T-helper 17 cell (primary cell): Measurements from ENCODE around the gene TMEM171. TPM values are rescaled to one million over a fixed set of nuclear protein-coding genes. Genes with fewer than 3 reads are reported as not detected.

Experiments used
- ATAC-seq: fragments of 150-1000 bp; cut with Tn5 transposase; 2 replicates; pipeline ENCODE4 v1.10.0; 2021; ENCODE audit warnings: mild to moderate bottlenecking, moderate library complexity
- DNase-seq, 3 donors: peaks; one replicate each; pipeline versions ENCODE4 v3.0.0 to v3.0.0-alpha.2; 2020 to 2021
- H3K9me3 ChIP-seq: one replicate; pipeline ENCODE4 v1.7.0; 2013; ENCODE audit warnings: low read length, mild to moderate bottlenecking; ENCODE audit not compliant: control insufficient read depth, poor library complexity, severe bottlenecking
- H3K27ac Mint-ChIP-seq: one replicate; pipeline ENCODE4 v1.8.0; 2022; ENCODE audit warnings: mild to moderate bottlenecking, moderate library complexity, mixed read lengths
- H3K27me3 Mint-ChIP-seq: one replicate; pipeline ENCODE4 v1.8.0; 2022; ENCODE audit warnings: mixed read lengths
- H3K36me3 Mint-ChIP-seq: one replicate; pipeline ENCODE4 v1.8.0; 2022; ENCODE audit warnings: low read depth, mixed read lengths
- H3K4me1 Mint-ChIP-seq: one replicate; pipeline ENCODE4 v1.8.0; 2022; ENCODE audit warnings: mild to moderate bottlenecking, mixed read lengths
- H3K4me3 Mint-ChIP-seq: one replicate; pipeline ENCODE4 v1.8.0; 2022; ENCODE audit warnings: mild to moderate bottlenecking, moderate library complexity, mixed read lengths
- total RNA-seq, 4 donors: library from RNA in 2 of 4; stranded (reverse) in 2 of 4; gene quantifications; one replicate each; pipeline ENCODE4 v1.2.3 and lab custom pipeline; 2022 to 2026

The TMEM171 gene
- total RNA-seq, 2 donors from 2014 or later: 0.50 TPM; not detected in 1

DNA sequence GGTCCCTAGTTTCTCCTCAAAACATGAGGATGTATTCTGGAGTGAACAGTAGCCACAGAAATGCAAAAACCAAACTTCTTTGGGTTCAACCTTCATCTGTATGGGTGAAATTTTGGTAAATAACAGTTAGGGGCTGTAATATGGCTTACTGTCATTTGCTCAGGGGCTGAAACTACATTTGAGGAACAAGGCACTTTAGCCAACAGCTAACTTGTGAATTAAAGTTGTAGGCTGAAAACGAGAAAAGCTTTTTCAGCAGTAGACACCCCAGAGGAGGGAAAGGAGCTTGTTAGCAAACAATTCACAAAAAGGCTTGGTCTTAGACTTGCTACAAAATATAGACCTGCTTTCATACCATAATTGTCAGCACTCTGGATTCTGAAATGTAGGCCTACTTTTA, 6.6 kb downstream of the TMEM171 start:
- H3K27ac Mint-ChIP-seq: no peak overlapping the region
- H3K4me1 Mint-ChIP-seq: peaks cover 15% of the 10 kb centered on the region
- H3K36me3 Mint-ChIP-seq: peaks cover 5% of the 10 kb centered on the region
- DNase-seq (no peak), ATAC-seq (no peak)
- H3K4me3 Mint-ChIP-seq: no peak overlapping the region
- H3K27me3 Mint-ChIP-seq: peaks cover 70% of the 10 kb centered on the region
- no peaks in the 10 kb centered on the region for H3K9me3 ChIP-seq

DNA sequence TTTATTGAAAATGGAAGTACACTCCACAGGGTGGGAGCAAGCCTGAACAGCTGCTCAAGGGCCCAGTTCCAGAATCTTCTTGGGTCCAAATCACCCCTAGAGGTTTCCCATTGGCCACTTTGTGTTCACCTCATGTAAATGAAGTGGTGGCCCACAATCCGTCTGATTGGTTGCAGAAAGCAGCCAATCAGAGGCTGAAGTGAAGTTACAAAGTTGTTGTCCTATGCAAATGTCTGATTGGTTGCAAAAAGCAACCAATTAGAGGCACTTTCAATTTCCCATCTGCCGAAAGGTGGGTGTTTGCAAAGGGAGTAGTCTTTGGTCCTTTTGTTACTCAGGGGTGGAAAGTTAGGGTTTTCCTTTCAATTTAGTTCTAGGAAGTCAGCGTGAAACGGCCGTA, 8.8 kb downstream of the TMEM171 start:
- ATAC-seq (no peak), DNase-seq (no peak)
- Mint-ChIP-seq H3K27ac (no peak overlapping the region), H3K4me3 (no peak overlapping the region), H3K4me1 (peaks cover 8% of the 10 kb centered on the region), H3K27me3 (peaks cover 73% of the 10 kb centered on the region), H3K36me3 (peaks cover 5% of the 10 kb centered on the region)
- H3K9me3 ChIP-seq: no peaks in the 10 kb centered on the region

DNA sequence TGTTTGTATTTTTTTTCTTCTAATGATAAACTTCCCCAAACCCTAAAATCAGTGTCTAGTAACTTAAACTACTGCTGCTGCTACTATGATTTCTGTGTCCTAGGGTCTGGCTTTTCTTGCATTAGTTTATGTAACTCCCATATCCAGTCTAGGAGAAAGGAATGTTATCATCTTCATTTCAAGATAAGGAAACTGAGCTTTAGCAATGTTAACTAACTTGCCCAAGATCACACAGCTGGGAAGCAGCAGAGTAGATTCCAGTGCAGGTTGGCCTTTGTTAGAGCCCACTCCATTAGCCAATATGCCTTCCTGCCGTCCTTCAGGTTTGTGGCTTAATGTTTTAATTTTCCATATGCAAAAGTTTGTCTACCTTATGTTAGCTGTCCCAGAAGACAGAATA, 10.4 kb downstream of the TMEM171 start:
- DNase-seq: no peak
- Mint-ChIP-seq H3K36me3 (peaks cover 7% of the 10 kb centered on the region), H3K4me1 (peaks cover 8% of the 10 kb centered on the region), H3K4me3 (no peak overlapping the region), H3K27me3 (peaks cover 76% of the 10 kb centered on the region), H3K27ac (no peak overlapping the region)
- no peak for ATAC-seq
- no peaks in the 10 kb centered on the region for H3K9me3 ChIP-seq

DNA sequence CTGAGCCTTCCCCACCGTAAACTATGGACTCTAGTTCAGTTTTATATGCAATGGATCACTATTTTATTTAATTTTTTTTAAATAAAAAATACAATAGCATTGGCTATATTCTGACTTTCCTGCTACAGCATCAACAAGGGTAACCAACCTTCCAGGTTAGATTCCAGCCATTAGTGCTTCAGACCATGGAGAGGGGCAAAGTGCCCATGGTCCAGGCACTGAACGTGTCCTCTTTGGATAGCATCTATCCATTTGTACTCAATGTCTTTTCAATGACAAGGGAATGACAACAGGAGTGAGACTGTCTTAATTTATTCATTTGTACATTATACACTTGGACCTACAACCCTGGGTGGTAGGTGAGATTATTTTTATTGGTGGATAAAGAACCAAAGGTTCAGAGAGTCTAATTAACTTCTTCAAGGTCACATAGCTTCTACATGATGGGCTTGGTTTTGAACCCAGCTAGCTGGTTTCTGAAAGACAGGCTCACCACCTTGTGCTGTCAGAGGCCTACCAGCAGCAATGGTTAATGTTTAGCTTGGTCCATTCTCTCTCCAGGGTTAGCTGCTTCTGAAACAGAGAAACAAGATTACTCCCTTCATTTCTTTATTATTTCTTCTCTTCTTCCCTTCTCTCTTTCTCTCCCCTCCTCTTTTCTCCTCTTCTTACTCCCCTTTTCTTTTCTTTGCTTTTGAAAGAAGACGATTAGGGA, 11.5 kb downstream of the TMEM171 start:
- Mint-ChIP-seq H3K4me1 (peaks cover 8% of the 10 kb centered on the region), H3K36me3 (peaks cover 7% of the 10 kb centered on the region), H3K4me3 (no peak overlapping the region), H3K27me3 (peaks cover 75% of the 10 kb centered on the region), H3K27ac (no peak overlapping the region)
- no peak for ATAC-seq
- no peak for DNase-seq
- H3K9me3 ChIP-seq: no peaks in the 10 kb centered on the region

DNA sequence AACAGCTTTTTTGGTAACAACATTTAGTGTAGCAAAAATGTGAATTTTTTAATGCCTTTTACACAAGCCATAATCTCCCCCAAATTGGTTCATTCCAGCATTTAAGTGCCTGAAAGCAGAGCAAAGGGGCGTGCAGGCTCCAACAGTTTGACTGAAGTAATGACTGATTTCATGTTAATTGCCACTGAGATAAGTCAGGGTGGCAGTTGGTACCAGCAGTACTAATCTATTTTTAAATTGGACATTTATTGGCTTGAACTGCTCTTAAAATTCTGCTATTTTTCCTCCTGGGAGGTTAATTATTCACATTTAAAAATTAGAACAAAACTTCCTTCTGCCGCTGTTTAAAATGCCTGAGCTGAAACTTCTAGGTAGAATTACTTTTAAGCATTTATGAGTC, 12.4 kb downstream of the TMEM171 start:
- Mint-ChIP-seq H3K4me3 (no peak overlapping the region), H3K36me3 (peaks cover 7% of the 10 kb centered on the region), H3K27ac (no peak overlapping the region), H3K27me3 (peaks cover 82% of the 10 kb centered on the region), H3K4me1 (peaks cover 8% of the 10 kb centered on the region)
- no peak for DNase-seq
- ATAC-seq: no peak
- no peaks in the 10 kb centered on the region for H3K9me3 ChIP-seq

DNA sequence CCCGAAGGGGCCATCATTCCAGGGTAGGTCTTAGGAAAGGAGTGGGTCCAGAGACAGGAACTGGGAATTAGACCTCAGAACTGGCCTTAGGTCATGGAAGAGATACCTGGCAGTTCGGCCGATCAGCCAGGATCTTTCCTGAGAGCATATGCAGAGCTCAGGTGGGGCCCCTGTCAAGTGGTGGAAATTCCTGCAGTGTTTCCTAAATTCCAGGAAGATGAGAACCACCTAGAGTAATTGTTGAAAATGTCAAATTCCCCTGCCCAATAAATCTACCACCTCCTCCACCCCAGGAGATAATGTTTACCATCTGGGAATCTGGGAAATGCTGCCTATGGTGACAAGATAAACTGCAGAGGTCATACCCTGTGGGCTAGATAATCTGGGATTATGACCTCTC, 14.6 kb downstream of the TMEM171 start:
- Mint-ChIP-seq H3K27me3 (peaks cover 71% of the 10 kb centered on the region), H3K36me3 (peaks cover 3% of the 10 kb centered on the region), H3K27ac (no peak overlapping the region), H3K4me1 (peaks cover 5% of the 10 kb centered on the region), H3K4me3 (no peak overlapping the region)
- no peak for ATAC-seq
- no peaks in the 10 kb centered on the region for H3K9me3 ChIP-seq
- DNase-seq: no peak

DNA sequence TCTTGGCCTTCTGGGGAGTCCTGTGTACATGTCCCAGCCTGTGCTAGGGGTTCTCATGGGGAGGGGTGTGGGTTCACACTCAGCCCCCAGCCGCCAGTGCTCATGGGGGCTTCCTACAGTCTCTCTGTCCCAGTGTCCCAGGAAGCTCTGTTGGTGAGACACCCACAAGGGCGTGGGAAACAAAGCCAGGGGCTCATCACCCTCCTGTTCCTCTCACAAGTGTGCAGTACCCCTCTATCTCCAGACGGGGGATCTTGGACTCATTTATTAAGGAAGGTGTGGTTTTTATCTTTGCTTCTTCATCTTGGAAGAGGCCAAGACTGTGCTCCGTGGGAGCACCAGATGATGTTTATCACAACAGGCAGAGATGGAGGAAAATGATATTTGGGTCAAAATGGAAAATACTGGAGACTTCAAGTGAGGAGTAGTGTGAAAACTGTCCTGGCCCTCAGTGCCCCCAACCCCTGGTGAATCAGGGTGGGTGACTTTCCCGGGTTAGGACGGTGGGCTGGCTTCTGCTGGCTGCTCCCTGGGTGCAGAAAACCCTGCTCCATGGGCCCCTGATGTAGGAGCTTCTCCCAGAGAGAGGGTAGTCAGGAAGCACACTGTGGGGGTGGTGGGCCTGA, 15.2 kb downstream of the TMEM171 start:
- DNase-seq (no peak), ATAC-seq (no peak)
- H3K9me3 ChIP-seq: no peaks in the 10 kb centered on the region
- Mint-ChIP-seq H3K27me3 (peaks cover 66% of the 10 kb centered on the region), H3K27ac (no peak overlapping the region), H3K4me3 (no peak overlapping the region), H3K4me1 (peaks cover 3% of the 10 kb centered on the region), H3K36me3 (peaks cover 2% of the 10 kb centered on the region)

DNA sequence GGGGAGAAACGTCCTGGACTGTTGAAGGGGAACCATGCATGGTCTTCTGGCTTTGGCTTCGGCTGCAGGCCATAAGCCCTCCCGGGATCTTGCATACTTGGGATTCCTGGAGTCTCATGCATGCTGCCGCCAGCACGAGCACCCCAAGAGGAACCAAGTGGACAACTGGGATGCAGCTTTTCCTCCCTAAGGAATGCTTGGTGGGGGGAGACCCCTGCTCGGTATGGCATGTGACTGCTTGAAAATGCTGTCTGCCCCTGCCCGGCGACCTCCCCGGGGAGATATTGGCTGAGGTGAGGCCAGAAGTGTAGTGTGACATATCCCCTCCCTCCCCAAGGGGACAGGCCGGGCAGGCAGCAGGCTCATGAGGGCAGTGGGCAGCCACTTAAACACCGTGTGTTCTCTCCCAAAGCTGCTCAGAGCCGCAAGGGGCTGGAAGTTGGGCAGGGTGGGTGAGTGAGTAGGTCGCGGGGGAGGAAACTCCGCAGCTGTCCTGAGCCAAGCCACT, 15.7 kb downstream of the TMEM171 start:
- Mint-ChIP-seq H3K27ac (no peak overlapping the region), H3K4me3 (no peak overlapping the region), H3K36me3 (peaks cover 2% of the 10 kb centered on the region), H3K27me3 (peaks cover 61% of the 10 kb centered on the region), H3K4me1 (peaks cover 3% of the 10 kb centered on the region)
- H3K9me3 ChIP-seq: no peaks in the 10 kb centered on the region
- ATAC-seq: no peak
- DNase-seq: no peak

DNA sequence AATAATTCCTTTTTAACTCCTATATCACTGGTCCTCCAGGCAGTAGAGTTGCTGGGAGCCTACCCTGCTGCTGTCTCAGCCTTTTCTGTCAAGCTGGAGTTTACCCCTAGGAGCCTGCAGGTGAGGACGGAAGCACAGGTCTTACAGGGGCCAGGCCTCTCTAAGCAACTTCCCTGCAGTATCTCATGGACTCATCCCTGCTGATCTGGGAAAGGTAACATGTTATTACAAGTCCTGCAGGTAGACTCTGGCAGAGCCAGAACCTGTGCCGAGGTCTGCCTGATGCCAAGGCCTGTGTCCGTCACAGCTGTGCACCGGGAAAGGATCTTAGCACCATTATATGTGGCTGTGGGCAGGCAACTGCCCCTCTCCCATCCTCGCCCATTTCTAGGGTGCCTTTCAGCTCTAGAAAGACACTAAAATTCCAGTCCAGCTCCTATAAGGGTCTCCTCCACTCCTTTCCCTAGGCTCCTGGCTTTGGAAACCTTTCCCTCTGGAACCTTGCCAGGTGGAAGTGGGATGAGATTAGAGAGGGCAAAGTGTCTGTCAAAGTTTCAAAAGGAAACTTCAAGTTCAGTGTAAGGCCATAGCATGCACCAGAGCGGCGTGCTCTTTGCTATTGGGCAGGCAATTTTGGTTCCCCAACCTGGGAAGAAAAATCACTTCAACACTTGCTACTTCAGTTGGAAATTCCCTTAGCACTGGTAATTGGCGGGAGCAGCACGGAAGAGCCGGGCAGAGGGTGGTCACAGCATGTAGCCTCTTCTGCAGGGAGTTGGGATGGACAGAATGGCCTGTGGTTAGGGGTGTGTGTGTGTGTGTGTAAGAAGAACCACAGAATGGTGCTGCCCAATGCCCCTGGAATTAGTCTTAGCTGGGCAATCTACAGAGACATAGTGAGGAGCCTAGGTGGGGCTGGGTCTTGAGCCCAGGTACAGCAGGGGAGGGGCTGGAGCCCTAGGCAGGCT, 17.5 kb downstream of the TMEM171 start:
- Mint-ChIP-seq H3K27ac (no peak overlapping the region), H3K27me3 (peaks cover 71% of the 10 kb centered on the region), H3K36me3 (peaks cover 4% of the 10 kb centered on the region), H3K4me1 (peaks cover 3% of the 10 kb centered on the region), H3K4me3 (no peak overlapping the region)
- DNase-seq (no peak), ATAC-seq (no peak)
- no peaks in the 10 kb centered on the region for H3K9me3 ChIP-seq

DNA sequence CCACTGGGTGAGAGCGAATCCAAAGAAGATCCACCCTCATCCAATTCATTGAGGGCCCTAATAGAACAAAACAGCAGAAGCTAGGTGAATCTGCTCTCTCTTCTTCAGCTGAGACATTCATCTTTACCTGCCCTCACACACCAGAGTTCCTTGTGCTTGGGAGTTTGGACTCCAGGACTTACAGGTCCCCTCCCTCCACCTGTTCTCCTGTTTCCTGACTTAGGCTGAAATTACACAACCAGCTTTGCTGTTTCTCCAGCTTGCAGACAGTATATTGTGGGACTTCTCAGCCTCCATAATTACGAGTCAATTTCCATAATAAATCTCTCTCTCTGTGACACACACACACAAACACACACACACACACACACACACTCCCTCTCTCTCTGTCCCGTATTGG, 19.1 kb downstream of the TMEM171 start:
- H3K27me3 Mint-ChIP-seq: peaks cover 69% of the 10 kb centered on the region
- DNase-seq: no peak

DNA sequence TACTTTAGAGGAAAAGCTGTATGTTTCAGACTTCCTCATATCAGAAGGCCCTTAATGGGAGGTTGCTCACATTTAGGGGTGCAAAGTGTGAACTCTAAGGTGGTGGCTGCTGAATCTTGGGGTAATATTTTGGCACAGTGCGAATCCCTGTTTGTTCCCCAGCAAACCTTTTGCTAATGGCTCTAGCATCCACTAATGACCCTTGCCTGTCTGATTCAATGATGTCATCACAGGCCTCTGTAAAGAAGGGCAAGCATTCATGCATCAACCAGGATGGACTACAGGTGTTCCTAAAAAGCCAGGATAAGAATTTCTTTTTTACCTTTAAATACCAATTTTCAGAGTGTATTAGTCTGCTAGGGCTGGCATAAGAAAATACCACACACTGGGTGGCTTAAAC, 20.4 kb downstream of the TMEM171 start:
- no peaks in the 10 kb centered on the region for H3K9me3 ChIP-seq
- H3K27ac Mint-ChIP-seq: no peak overlapping the region
- H3K36me3 Mint-ChIP-seq: peaks cover 2% of the 10 kb centered on the region
- H3K4me1 Mint-ChIP-seq: no peaks in the 10 kb centered on the region
- DNase-seq (no peak), ATAC-seq (no peak)
- H3K27me3 Mint-ChIP-seq: peaks cover 66% of the 10 kb centered on the region
- H3K4me3 Mint-ChIP-seq: no peak overlapping the region

More for the DNA sequence above, 19.1 kb downstream of the TMEM171 start:
- no peak for ATAC-seq
- no peaks in the 10 kb centered on the region for H3K9me3 ChIP-seq
- Mint-ChIP-seq H3K36me3 (peaks cover 4% of the 10 kb centered on the region), H3K4me1 (peaks cover 3% of the 10 kb centered on the region), H3K27ac (no peak overlapping the region), H3K4me3 (no peak overlapping the region)

DNA sequence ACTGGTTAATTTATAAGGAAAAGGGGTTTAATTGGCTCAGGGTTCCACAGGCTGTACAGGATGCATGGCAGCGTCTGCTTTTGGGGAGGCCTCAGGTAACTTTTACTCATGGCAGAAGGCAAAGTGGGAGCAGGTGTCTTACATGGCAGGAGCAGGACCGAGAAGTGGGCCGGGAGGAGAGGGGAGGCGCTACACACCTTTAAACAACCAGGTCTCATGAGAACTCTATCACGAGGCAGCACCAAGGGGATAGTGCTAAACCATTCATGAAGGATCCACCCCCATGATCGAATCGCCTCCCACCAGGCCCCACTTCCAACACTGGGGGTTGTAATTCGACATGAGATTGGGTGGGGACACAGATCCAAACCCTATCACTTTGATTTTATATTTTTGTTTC, 21.7 kb downstream of the TMEM171 start:
- Mint-ChIP-seq H3K4me3 (no peak overlapping the region), H3K27ac (no peak overlapping the region), H3K36me3 (peaks cover 2% of the 10 kb centered on the region), H3K4me1 (no peaks in the 10 kb centered on the region), H3K27me3 (peaks cover 67% of the 10 kb centered on the region)
- ATAC-seq (no peak), DNase-seq (no peak)
- no peaks in the 10 kb centered on the region for H3K9me3 ChIP-seq

DNA sequence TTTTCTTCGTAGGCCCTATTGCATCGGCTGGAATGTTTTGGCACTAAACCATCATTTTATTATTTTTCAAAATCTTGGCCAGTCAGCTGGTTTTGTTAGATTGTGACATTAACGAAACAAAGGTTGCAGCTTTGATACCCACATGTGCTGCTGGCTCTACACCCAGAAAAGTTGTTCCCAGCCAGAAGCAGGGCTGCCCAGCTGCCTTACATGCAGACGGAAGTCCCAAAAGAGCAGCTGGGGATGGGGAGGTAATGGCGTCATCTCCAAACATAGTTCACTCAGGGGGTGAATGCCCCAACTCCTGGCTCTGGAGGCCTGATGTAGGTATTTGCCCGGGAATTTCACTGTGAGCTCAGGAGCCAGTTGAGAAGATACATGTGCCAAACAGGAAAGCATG, 23.3 kb downstream of the TMEM171 start:
- no peak for DNase-seq

More for the DNA sequence above, 23.3 kb downstream of the TMEM171 start:
- Mint-ChIP-seq H3K4me3 (no peak overlapping the region), H3K27me3 (peaks cover 60% of the 10 kb centered on the region), H3K36me3 (peaks cover 2% of the 10 kb centered on the region), H3K27ac (no peak overlapping the region), H3K4me1 (no peaks in the 10 kb centered on the region)
- no peaks in the 10 kb centered on the region for H3K9me3 ChIP-seq
- ATAC-seq: no peak
